Panc1 (cell line): Measurements from ENCODE around the gene TRIM56. TPM values are rescaled to one million over a fixed set of nuclear protein-coding genes. Genes with fewer than 3 reads are reported as not detected.
A peak's percentile ranks its signal among the peaks of the same experiment; 100 is the strongest.

Experiments used
- ATAC-seq: fragments of 200-7000 bp; cut with Tn5 transposase; 2 replicates; pipeline ENCODE4 v1.9.1; 2020; ENCODE audit warnings: mild to moderate bottlenecking, moderate library complexity
- BruUV-seq: library from RNA; stranded (reverse); fragments of 400-500 nt; replicated peaks from 2 replicates; lab custom pipeline; 2021; lab: Mats Ljungman, UMichigan
- CTCF ChIA-PET: fragments of 300-600 bp; sonication (Branson Sonifier 250); formaldehyde crosslinking; loops from one replicate; lab custom pipeline; 2022; ENCODE audit warnings: antibody characterized with exemption; lab: Charles Lee
- POLR2A ChIA-PET: fragments of 300-600 bp; sonication (Branson Sonifier 250); formaldehyde crosslinking; loops from one replicate; lab custom pipeline; 2022; ENCODE audit warnings: antibody characterized with exemption; lab: Charles Lee
- DNase-seq: peaks from one replicate; pipeline ENCODE4 v3.0.0-alpha.2; 2010; ENCODE audit warnings: low read depth, low spot score
- H3K27ac ChIP-seq: 2 replicates; pipeline ENCODE4 v1.5.1; 2011; ENCODE audit warnings: mild to moderate bottlenecking, low read length, inconsistent platforms
- H3K27me3 ChIP-seq: fragments of 200-500 bp; sonication (Bioruptor generic); 2 replicates; pipeline ENCODE4 v1.6.0; 2014; ENCODE audit warnings: low read length, inconsistent platforms; ENCODE audit not compliant: control insufficient read depth, insufficient read depth
- H3K36me3 ChIP-seq: fragments of 200-500 bp; sonication (Bioruptor generic); 2 replicates; pipeline ENCODE4 v1.5.1; 2014; ENCODE audit warnings: inconsistent platforms, mild to moderate bottlenecking, low read length, moderate library complexity; ENCODE audit not compliant: control insufficient read depth, insufficient read depth
- H3K4me1 ChIP-seq: 2 replicates; pipeline ENCODE4 v1.5.1; 2011; ENCODE audit warnings: inconsistent platforms, mild to moderate bottlenecking, low read length, moderate library complexity; ENCODE audit not compliant: control insufficient read depth, insufficient read depth
- H3K4me3 ChIP-seq, 2 experiments: 2 replicates each; pipeline ENCODE4 v1.5.1; 2011 to 2012; ENCODE audit warnings: low read depth in 2 of 2, low read length in 2 of 2, mild to moderate bottlenecking in 2 of 2, inconsistent platforms in 1 of 2, moderate library complexity in 1 of 2
- H3K9me3 ChIP-seq: fragments of 200-500 bp; sonication (Bioruptor generic); 2 replicates; pipeline ENCODE4 v1.5.1; 2014; ENCODE audit warnings: low read depth, mild to moderate bottlenecking, inconsistent platforms, low read length, moderate library complexity; ENCODE audit not compliant: control insufficient read depth, insufficient read depth
- POLR2AphosphoS5 ChIP-seq: IDR thresholded peaks from 2 replicates; pipeline ENCODE4 v1.6.1; 2012; ENCODE audit warnings: mild to moderate bottlenecking, low read depth, low read length, moderate library complexity
- SIN3A ChIP-seq: IDR thresholded peaks from 2 replicates; pipeline ENCODE4 v1.6.1; 2012; ENCODE audit warnings: low read depth, mild to moderate bottlenecking, low read length, moderate library complexity, borderline replicate concordance; ENCODE audit not compliant: insufficient read depth
- TCF7L2 ChIP-seq: IDR thresholded peaks from 2 replicates; pipeline ENCODE4 v1.6.1; 2011; ENCODE audit warnings: mild to moderate bottlenecking, low read depth, low read length, inconsistent platforms
- in situ Hi-C: cut with HindIII; loops from 2 replicates; pipeline ENCODE4 v1.10.0; 2016; ENCODE audit warnings: low sequenced_read_pairs, low pct_unique_long_range_greater_than_20kb
- intact Hi-C: fragments of 100-400 bp; cut with micrococcal nuclease; formaldehyde crosslinking; loops from one replicate; pipeline ENCODE4 v1.10.0; 2022; ENCODE audit not compliant: unreplicated experiment
- total RNA-seq: library from RNA; stranded (reverse); gene quantifications from one replicate; pipeline ENCODE4 v1.2.1, GENCODE V29; 2021; ENCODE audit not compliant: unreplicated experiment
- TF ChIP-seq, protein P1 (sequence below): fragments of 450-650 bp; IDR thresholded peaks from 2 replicates; pipeline ENCODE4 v1.5.1; 2017; ENCODE audit warnings: mild to moderate bottlenecking
- TF ChIP-seq, protein P2 (sequence below), 2 experiments: IDR thresholded peaks; 2 replicates each; pipeline ENCODE4 v1.6.1; 2011 to 2012; ENCODE audit warnings: low read depth in 2 of 2, control low read depth in 1 of 2, low read length in 1 of 2, mild to moderate bottlenecking in 1 of 2, moderate library complexity in 1 of 2; ENCODE audit not compliant: insufficient read depth in 1 of 2

Gene TRIM56
- total RNA-seq, 1 experiment from 2014 or later, result 37.4 TPM

DNA sequence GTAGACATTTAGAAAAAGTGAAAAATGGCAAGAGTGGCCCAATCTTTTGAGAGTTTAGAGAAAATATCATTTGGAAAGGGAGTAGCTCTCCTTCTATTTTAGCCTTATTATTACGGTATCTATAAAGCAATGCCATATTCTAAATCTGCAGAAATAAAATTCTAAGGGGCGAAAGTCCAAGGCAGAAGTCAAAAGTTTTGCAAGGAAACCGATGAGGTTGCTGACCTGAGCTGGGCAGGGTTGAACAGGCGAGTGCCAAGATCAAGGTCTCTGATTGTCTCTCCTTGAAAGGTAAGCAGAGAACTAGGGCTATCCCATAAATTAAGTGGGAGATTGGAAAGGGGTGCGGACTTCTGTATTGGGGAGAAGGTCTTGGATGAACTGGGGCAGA is 11.7 kb downstream of the TRIM56 start:
- intact Hi-C loops, result no loop called here

DNA sequence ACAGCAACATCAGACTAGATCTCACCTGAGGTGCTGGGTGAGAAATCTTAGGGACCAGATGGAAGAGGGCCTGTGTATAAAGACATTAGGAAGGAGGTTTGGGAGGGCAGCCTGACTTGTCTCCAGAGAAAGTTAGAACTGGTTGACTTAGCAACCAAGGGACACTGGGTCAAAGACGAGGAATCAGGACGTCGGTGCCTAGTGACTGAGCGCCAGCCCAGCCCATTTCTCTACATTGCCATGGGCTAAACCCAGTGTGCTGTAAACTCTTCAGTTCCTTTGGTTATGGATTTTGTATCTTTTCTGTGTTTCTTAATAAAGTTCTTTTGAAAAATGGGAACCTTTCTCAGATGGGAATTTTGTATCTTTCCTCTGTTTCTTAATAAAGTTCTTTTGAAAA is 12.3 kb downstream of the TRIM56 start:
- peaks cover 62% of the 10 kb centered on the region for H3K4me1 ChIP-seq
- H3K27ac ChIP-seq, result peak overlapping the region; percentile 73
- ATAC-seq, result no peak
- H3K9me3 ChIP-seq, result no peaks in the 10 kb centered on the region
- no peak overlapping the region for H3K4me3 ChIP-seq
- ChIA-PET POLR2A (interaction anchor here (0.6 to 1.2 kb wide), 2 partner anchors 29 to 43 kb away, joined by 4 read pairs; no protein-coding TSS in a partner anchor), CTCF (no interaction called here)
- intact Hi-C loops, result no loop called here
- H3K27me3 ChIP-seq, result no peaks in the 10 kb centered on the region
- in situ Hi-C loops, result no loop called here
- DNase-seq, result no peak
- no peak for TF ChIP-seq SIN3A
- TF ChIP-seq TCF7L2, result no peak
- TF ChIP-seq, protein P1, sequence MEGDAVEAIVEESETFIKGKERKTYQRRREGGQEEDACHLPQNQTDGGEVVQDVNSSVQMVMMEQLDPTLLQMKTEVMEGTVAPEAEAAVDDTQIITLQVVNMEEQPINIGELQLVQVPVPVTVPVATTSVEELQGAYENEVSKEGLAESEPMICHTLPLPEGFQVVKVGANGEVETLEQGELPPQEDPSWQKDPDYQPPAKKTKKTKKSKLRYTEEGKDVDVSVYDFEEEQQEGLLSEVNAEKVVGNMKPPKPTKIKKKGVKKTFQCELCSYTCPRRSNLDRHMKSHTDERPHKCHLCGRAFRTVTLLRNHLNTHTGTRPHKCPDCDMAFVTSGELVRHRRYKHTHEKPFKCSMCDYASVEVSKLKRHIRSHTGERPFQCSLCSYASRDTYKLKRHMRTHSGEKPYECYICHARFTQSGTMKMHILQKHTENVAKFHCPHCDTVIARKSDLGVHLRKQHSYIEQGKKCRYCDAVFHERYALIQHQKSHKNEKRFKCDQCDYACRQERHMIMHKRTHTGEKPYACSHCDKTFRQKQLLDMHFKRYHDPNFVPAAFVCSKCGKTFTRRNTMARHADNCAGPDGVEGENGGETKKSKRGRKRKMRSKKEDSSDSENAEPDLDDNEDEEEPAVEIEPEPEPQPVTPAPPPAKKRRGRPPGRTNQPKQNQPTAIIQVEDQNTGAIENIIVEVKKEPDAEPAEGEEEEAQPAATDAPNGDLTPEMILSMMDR, result no peak
- TF ChIP-seq POLR2AphosphoS5, result no peak
- TF ChIP-seq, protein P2, sequence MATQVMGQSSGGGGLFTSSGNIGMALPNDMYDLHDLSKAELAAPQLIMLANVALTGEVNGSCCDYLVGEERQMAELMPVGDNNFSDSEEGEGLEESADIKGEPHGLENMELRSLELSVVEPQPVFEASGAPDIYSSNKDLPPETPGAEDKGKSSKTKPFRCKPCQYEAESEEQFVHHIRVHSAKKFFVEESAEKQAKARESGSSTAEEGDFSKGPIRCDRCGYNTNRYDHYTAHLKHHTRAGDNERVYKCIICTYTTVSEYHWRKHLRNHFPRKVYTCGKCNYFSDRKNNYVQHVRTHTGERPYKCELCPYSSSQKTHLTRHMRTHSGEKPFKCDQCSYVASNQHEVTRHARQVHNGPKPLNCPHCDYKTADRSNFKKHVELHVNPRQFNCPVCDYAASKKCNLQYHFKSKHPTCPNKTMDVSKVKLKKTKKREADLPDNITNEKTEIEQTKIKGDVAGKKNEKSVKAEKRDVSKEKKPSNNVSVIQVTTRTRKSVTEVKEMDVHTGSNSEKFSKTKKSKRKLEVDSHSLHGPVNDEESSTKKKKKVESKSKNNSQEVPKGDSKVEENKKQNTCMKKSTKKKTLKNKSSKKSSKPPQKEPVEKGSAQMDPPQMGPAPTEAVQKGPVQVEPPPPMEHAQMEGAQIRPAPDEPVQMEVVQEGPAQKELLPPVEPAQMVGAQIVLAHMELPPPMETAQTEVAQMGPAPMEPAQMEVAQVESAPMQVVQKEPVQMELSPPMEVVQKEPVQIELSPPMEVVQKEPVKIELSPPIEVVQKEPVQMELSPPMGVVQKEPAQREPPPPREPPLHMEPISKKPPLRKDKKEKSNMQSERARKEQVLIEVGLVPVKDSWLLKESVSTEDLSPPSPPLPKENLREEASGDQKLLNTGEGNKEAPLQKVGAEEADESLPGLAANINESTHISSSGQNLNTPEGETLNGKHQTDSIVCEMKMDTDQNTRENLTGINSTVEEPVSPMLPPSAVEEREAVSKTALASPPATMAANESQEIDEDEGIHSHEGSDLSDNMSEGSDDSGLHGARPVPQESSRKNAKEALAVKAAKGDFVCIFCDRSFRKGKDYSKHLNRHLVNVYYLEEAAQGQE (IDR thresholded peaks at IDR 0.05; ENCODE audit: insufficient read depth in 1 of 2, low read depth in 2 of 2, low read length in 1 of 2), result no peak
- BruUV-seq, result no TSS peak
- no peaks in the 10 kb centered on the region for H3K36me3 ChIP-seq

More for the DNA sequence above, 11.7 kb downstream of the TRIM56 start:
- in situ Hi-C loops, result no loop called here
- CTCF ChIA-PET, result no interaction called here
- ATAC-seq, result no peak
- no peak for DNase-seq
- no peak overlapping the region for H3K4me3 ChIP-seq
- BruUV-seq, result no TSS peak
- peaks cover 59% of the 10 kb centered on the region for H3K4me1 ChIP-seq
- H3K27ac ChIP-seq, result peak overlapping the region; percentile 73
- POLR2A ChIA-PET, result interaction anchor here (0.6 to 0.9 kb wide), 2 partner anchors 25 to 72 kb away, joined by 3 to 7 read pairs; no protein-coding TSS in a partner anchor
- TF ChIP-seq, protein P2 (IDR thresholded peaks at IDR 0.05; ENCODE audit: insufficient read depth in 1 of 2, low read depth in 2 of 2, low read length in 1 of 2), result no peak
- TF ChIP-seq, protein P1, result no peak
- no peak; the same call in 1 of the 2 replicates for TF ChIP-seq POLR2AphosphoS5
- TF ChIP-seq TCF7L2, result no peak
- TF ChIP-seq SIN3A, result no peak
- H3K27me3 ChIP-seq, result no peaks in the 10 kb centered on the region
- H3K9me3 ChIP-seq, result no peaks in the 10 kb centered on the region
- H3K36me3 ChIP-seq, result no peaks in the 10 kb centered on the region
